Keratinocyte (primary cell): ENCODE measurements around the gene KRTAP5-8. TPM values are rescaled to one million over a fixed set of nuclear protein-coding genes. Genes with fewer than 3 reads are reported as not detected.
"Not testable (repeated sequence)": the region's sequence is repeated elsewhere in the genome, so short reads cannot be mapped to it uniquely, and the experiment has no call there.

ENCODE experiments used
- DNase-seq: peaks from one replicate; pipeline ENCODE4 v3.0.0-alpha.2; 2011; ENCODE audit warnings: low read depth, missing footprints, low spot score
- FAIRE-seq: peaks from 2 replicates; lab custom pipeline; 2011; peaks lifted over from hg19 to GRCh38; lab: Jason Lieb, UNC
- H2AFZ ChIP-seq: 2 replicates; pipeline ENCODE4 v1.6.0; 2012; ENCODE audit warnings: low read length, control low read depth, inconsistent platforms; ENCODE audit not compliant: control insufficient read depth
- H3K27ac ChIP-seq: 2 replicates; pipeline ENCODE4 v1.5.1; 2011; ENCODE audit warnings: low read length; ENCODE audit not compliant: control insufficient read depth, insufficient read depth
- H3K27me3 ChIP-seq: 3 replicates; pipeline ENCODE4 v1.6.0; 2011; ENCODE audit warnings: low read length; ENCODE audit not compliant: control insufficient read depth, insufficient read depth; ENCODE audit errors: extremely low read depth
- H3K36me3 ChIP-seq, 2 experiments: 2 replicates in 1 of 2; 3 replicates in 1 of 2; pipeline ENCODE4 v1.5.1; 2011; ENCODE audit warnings: low read length in 2 of 2, mild to moderate bottlenecking in 1 of 2; ENCODE audit not compliant: control insufficient read depth in 2 of 2, insufficient read depth in 2 of 2; ENCODE audit errors: extremely low read depth in 1 of 2
- H3K4me1 ChIP-seq: 3 replicates; pipeline ENCODE4 v1.5.1; 2011; ENCODE audit warnings: low read length; ENCODE audit not compliant: control insufficient read depth, insufficient read depth; ENCODE audit errors: extremely low read depth
- H3K4me2 ChIP-seq: 3 replicates; pipeline ENCODE4 v1.6.0; 2011; ENCODE audit warnings: low read depth, low read length; ENCODE audit not compliant: control insufficient read depth, insufficient read depth; ENCODE audit errors: extremely low read depth
- H3K4me3 ChIP-seq, 3 experiments: fragments of 200-600 bp in 1 of 3; sonication (generic) in 1 of 3; 2 replicates in 2 of 3; 3 replicates in 1 of 3; pipeline ENCODE4 v1.5.1; 2011 to 2016; ENCODE audit warnings: low read length in 3 of 3, mild to moderate bottlenecking in 3 of 3, control low read depth in 2 of 3, inconsistent platforms in 1 of 3, low read depth in 1 of 3, mixed read lengths in 1 of 3, mixed run types in 1 of 3, moderate library complexity in 1 of 3; ENCODE audit not compliant: control insufficient read depth in 2 of 3, insufficient read depth in 2 of 3; ENCODE audit errors: extremely low read depth in 1 of 3
- H3K79me2 ChIP-seq: 2 replicates; pipeline ENCODE4 v1.6.0; 2012; ENCODE audit warnings: low read length; ENCODE audit not compliant: control insufficient read depth, insufficient read depth
- H3K9ac ChIP-seq: 3 replicates; pipeline ENCODE4 v1.6.0; 2011; ENCODE audit warnings: low read length; ENCODE audit not compliant: control insufficient read depth, insufficient read depth; ENCODE audit errors: extremely low read depth
- H3K9me1 ChIP-seq: 3 replicates; pipeline ENCODE4 v1.6.0; 2011; ENCODE audit warnings: low read length; ENCODE audit not compliant: control insufficient read depth, insufficient read depth; ENCODE audit errors: extremely low read depth
- H3K9me3 ChIP-seq: 2 replicates; pipeline ENCODE4 v1.5.1; 2012; ENCODE audit warnings: low read depth, low read length; ENCODE audit not compliant: control insufficient read depth
- H4K20me1 ChIP-seq: 3 replicates; pipeline ENCODE4 v1.6.0; 2011; ENCODE audit warnings: low read length; ENCODE audit not compliant: control insufficient read depth, insufficient read depth; ENCODE audit errors: extremely low read depth
- CTCF ChIP-seq, 3 experiments: IDR thresholded peaks in 1 of 3; conservative IDR thresholded peaks in 1 of 3; optimal IDR thresholded peaks in 1 of 3; 2 replicates in 2 of 3; 3 replicates in 1 of 3; pipeline versions ENCODE3 to v1.5.1; 2011; ENCODE audit warnings: low read length in 3 of 3, mild to moderate bottlenecking in 3 of 3, moderate library complexity in 2 of 3, control low read depth in 1 of 3, inconsistent platforms in 1 of 3; ENCODE audit not compliant: insufficient read depth in 2 of 3; ENCODE audit errors: extremely low read depth in 1 of 3
- EZH2 ChIP-seq: IDR thresholded peaks from one replicate; pipeline ENCODE4 v1.6.1; 2012; ENCODE audit warnings: inconsistent platforms, mild to moderate bottlenecking, low read length, moderate library complexity
- dilution Hi-C: fragments of 300-500 bp; cut with MboI; formaldehyde crosslinking; loops from one replicate; pipeline ENCODE4 v1.7.0; 2020; ENCODE audit warnings: low sequenced_read_pairs; ENCODE audit not compliant: extremely low pct_ligation_motif_present
- polyA plus RNA-seq, 5 experiments: library from polyadenylated mRNA; depleted of rRNA in 3 of 5; stranded (reverse) in 3 of 5; stranded (forward) in 1 of 5; unstranded in 1 of 5; fragments of >200 nt; gene quantifications; 1 replicate in 1 of 5; 2 replicates in 3 of 5; 3 replicates in 1 of 5; pipeline versions ENCODE4 v1.2.1 to v1.2.3, GENCODE V29; 2011 to 2012; ENCODE audit warnings: missing spikeins in 2 of 5, low read depth in 1 of 5, low replicate concordance in 1 of 5

The KRTAP5-8 gene
- polyA plus RNA-seq, 1 donor (not counting 4 experiments of a cell fraction or from before 2014, with no cell fraction given) = not detected

- Histone ChIP-seq H3K4me1 (no peaks in the 10 kb centered on the region), H3K9ac (no peak overlapping the region), H3K27me3 (no peaks in the 10 kb centered on the region), H2AFZ (no peak overlapping the region), H4K20me1 (no peaks in the 10 kb centered on the region), H3K9me3 (no peaks in the 10 kb centered on the region), H3K9me1 (no peaks in the 10 kb centered on the region), H3K4me3 (no peak overlapping the region), H3K27ac (no peak overlapping the region), H3K4me2 (no peak overlapping the region), H3K79me2 (no peaks in the 10 kb centered on the region), H3K36me3 (no peaks in the 10 kb centered on the region)
- FAIRE-seq (no peak), DNase-seq (no peak)
- dilution Hi-C loops = no loop called here
- TF ChIP-seq CTCF (optimal IDR thresholded peaks at IDR 0.05 in 1 of 3, IDR thresholded peaks at IDR 0.05 in 1 of 3, conservative IDR thresholded peaks at IDR 0.05 in 1 of 3; ENCODE audit: extremely low read depth in 1 of 3, insufficient read depth in 2 of 3, low read length in 3 of 3) (no peak), EZH2 (no peak)
These were observed 803 bp downstream of the KRTAP5-8 start for GRCh38 chr11:71538666-71538990.

- Histone ChIP-seq H3K4me2 (no peak overlapping the region), H3K4me1 (no peaks in the 10 kb centered on the region), H3K79me2 (no peaks in the 10 kb centered on the region), H3K9me3 (no peaks in the 10 kb centered on the region), H2AFZ (no peak overlapping the region), H3K9me1 (no peaks in the 10 kb centered on the region), H3K4me3 (no peak overlapping the region), H3K36me3 (no peaks in the 10 kb centered on the region), H3K27me3 (no peaks in the 10 kb centered on the region), H3K9ac (no peak overlapping the region), H3K27ac (no peak overlapping the region), H4K20me1 (no peaks in the 10 kb centered on the region)
- dilution Hi-C loops = no loop called here
- no peak for FAIRE-seq
- TF ChIP-seq CTCF (optimal IDR thresholded peaks at IDR 0.05 in 1 of 3, IDR thresholded peaks at IDR 0.05 in 1 of 3, conservative IDR thresholded peaks at IDR 0.05 in 1 of 3; ENCODE audit: extremely low read depth in 1 of 3, insufficient read depth in 2 of 3, low read length in 3 of 3) (no peak), EZH2 (no peak)
- DNase-seq = no peak
These were observed 1.2 kb downstream of the KRTAP5-8 start for GRCh38 chr11:71539017-71539416.

GRCh38 chr11:71539971-71540370, 2.1 kb downstream of the KRTAP5-8 start:
- dilution Hi-C loops, H3K27ac ChIP-seq, H3K4me3 ChIP-seq, H2AFZ ChIP-seq, H3K4me1 ChIP-seq, H3K27me3 ChIP-seq, H4K20me1 ChIP-seq, H3K4me2 ChIP-seq, H3K36me3 ChIP-seq, H3K9me3 ChIP-seq, FAIRE-seq, H3K9ac ChIP-seq, H3K79me2 ChIP-seq, H3K9me1 ChIP-seq, DNase-seq: not testable (repeated sequence)

GRCh38 chr11:71540521-71541304, 2.9 kb downstream of the KRTAP5-8 start:
- H2AFZ ChIP-seq, H3K4me2 ChIP-seq, H3K27me3 ChIP-seq, H3K27ac ChIP-seq, DNase-seq, dilution Hi-C loops, H3K79me2 ChIP-seq, H3K36me3 ChIP-seq, FAIRE-seq, H4K20me1 ChIP-seq, H3K4me3 ChIP-seq, H3K9ac ChIP-seq, H3K4me1 ChIP-seq, H3K9me1 ChIP-seq, H3K9me3 ChIP-seq: not testable (repeated sequence)
